Progenitor cell of endocrine pancreas (in vitro differentiated cells): Measurements from ENCODE around the gene HTR3D. TPM values are rescaled to one million over a fixed set of nuclear protein-coding genes. Genes with fewer than 3 reads are reported as not detected.

ENCODE experiments used
- DNase-seq: peaks from one replicate; pipeline ENCODE4 v3.0.0; 2021; ENCODE audit warnings: low spot score; ENCODE audit not compliant: unreplicated experiment
- H3K27ac Mint-ChIP-seq: 2 replicates; pipeline ENCODE4 v1.8.0; 2021; ENCODE audit warnings: mild to moderate bottlenecking, moderate library complexity, mixed read lengths
- H3K27me3 Mint-ChIP-seq: 2 replicates; pipeline ENCODE4 v1.8.0; 2021; ENCODE audit warnings: mixed read lengths
- H3K36me3 Mint-ChIP-seq: 2 replicates; pipeline ENCODE4 v1.8.0; 2022; ENCODE audit warnings: mixed read lengths; ENCODE audit not compliant: insufficient read depth
- H3K4me1 Mint-ChIP-seq: 2 replicates; pipeline ENCODE4 v1.8.0; 2021; ENCODE audit warnings: low read depth, mixed read lengths
- H3K4me3 Mint-ChIP-seq: 2 replicates; pipeline ENCODE4 v1.8.0; 2021; ENCODE audit warnings: low read depth, mild to moderate bottlenecking, moderate library complexity, mixed read lengths
- H3K9me3 Mint-ChIP-seq: 2 replicates; pipeline ENCODE4 v1.8.0; 2021; ENCODE audit warnings: low read depth, mixed read lengths
- CTCF ChIP-seq: fragments of 200-600 bp; sonication (generic); IDR thresholded peaks from one replicate; pipeline ENCODE4 v1.5.0; 2021; ENCODE audit warnings: antibody characterized with exemption, mild to moderate bottlenecking; ENCODE audit not compliant: unreplicated experiment
- total RNA-seq: library from RNA; stranded (reverse); gene quantifications from 2 replicates; pipeline ENCODE4 v1.2.1, GENCODE V29; 2021

Gene HTR3D
- total RNA-seq, 1 donor from 2014 or later = not detected

GRCh38 chr3:183987000-183987600 is 44.4 kb upstream of the HTR3D start:
- H3K4me3 Mint-ChIP-seq = no peak overlapping the region

GRCh38 chr3:183988216-183988790 is 43.2 kb upstream of the HTR3D start:
- Mint-ChIP-seq H3K9me3 (no peaks in the 10 kb centered on the region), H3K4me3 (no peak overlapping the region), H3K27ac (peak overlapping the region; percentile 86), H3K36me3 (peaks cover 30% of the 10 kb centered on the region), H3K4me1 (peaks cover 34% of the 10 kb centered on the region), H3K27me3 (no peaks in the 10 kb centered on the region)
- TF ChIP-seq CTCF = no peak
- DNase-seq = no peak

More at GRCh38 chr3:183987000-183987600, 44.4 kb upstream of the HTR3D start:
- Mint-ChIP-seq H3K27ac (no peak overlapping the region), H3K9me3 (no peaks in the 10 kb centered on the region), H3K36me3 (peaks cover 35% of the 10 kb centered on the region), H3K4me1 (peaks cover 34% of the 10 kb centered on the region), H3K27me3 (no peaks in the 10 kb centered on the region)
- no peak for TF ChIP-seq CTCF
- DNase-seq = no peak

- H3K36me3 Mint-ChIP-seq = peaks cover 23% of the 10 kb centered on the region
- H3K27ac Mint-ChIP-seq = peak overlapping the region; percentile 94
Measured at GRCh38 chr3:183991403-183991802, 40.1 kb upstream of the HTR3D start.

GRCh38 chr3:184001761-184002160 is 29.8 kb upstream of the HTR3D start:
- peak overlapping the region; percentile 70 for H3K27ac Mint-ChIP-seq
- H3K27me3 Mint-ChIP-seq = no peaks in the 10 kb centered on the region

More at GRCh38 chr3:183991403-183991802, 40.1 kb upstream of the HTR3D start:
- TF ChIP-seq CTCF = no peak
- H3K27me3 Mint-ChIP-seq = no peaks in the 10 kb centered on the region
- no peak for DNase-seq
- H3K4me3 Mint-ChIP-seq = peak overlapping the region; percentile 19
- H3K4me1 Mint-ChIP-seq = peaks cover 33% of the 10 kb centered on the region
- no peaks in the 10 kb centered on the region for H3K9me3 Mint-ChIP-seq

GRCh38 chr3:184002469-184002868 is 29.1 kb upstream of the HTR3D start:
- no peaks in the 10 kb centered on the region for H3K27me3 Mint-ChIP-seq
- H3K27ac Mint-ChIP-seq = no peak overlapping the region
- peaks cover 37% of the 10 kb centered on the region for H3K4me1 Mint-ChIP-seq
- no peaks in the 10 kb centered on the region for H3K9me3 Mint-ChIP-seq
- no peak overlapping the region for H3K4me3 Mint-ChIP-seq
- DNase-seq = no peak
- no peak for TF ChIP-seq CTCF
- H3K36me3 Mint-ChIP-seq = peaks cover 15% of the 10 kb centered on the region

More at GRCh38 chr3:184001761-184002160, 29.8 kb upstream of the HTR3D start:
- Mint-ChIP-seq H3K4me1 (peaks cover 35% of the 10 kb centered on the region), H3K4me3 (no peak overlapping the region), H3K36me3 (peaks cover 16% of the 10 kb centered on the region), H3K9me3 (no peaks in the 10 kb centered on the region)
- no peak for TF ChIP-seq CTCF
- DNase-seq = no peak
